Muscle of back (tissue), 11 donors: ENCODE measurements around the gene AP1G2. TPM values are rescaled to one million over a fixed set of nuclear protein-coding genes. Genes with fewer than 3 reads are reported as not detected.

Experiments
- DNase-seq, 3 donors: peaks; one replicate each; pipeline versions ENCODE4 v3.0.0 to v3.0.0-alpha.2; 2013
- polyA plus RNA-seq, 10 donors: library from polyadenylated mRNA; unstranded; fragments of 120-200 nt; gene quantifications; one replicate each; pipeline ENCODE4 v1.2.1, GENCODE V29; 2013; ENCODE audit not compliant: insufficient read length in 10 of 10

The AP1G2 gene
- polyA plus RNA-seq, 10 donors, result 11.9 to 29.6 (median 17.6) TPM

- DNase-seq, result peak in 1 of 3 donors; percentile 7
Observed at GRCh38 chr14:23572524-23572828, 4.9 kb upstream of the AP1G2 start.

GRCh38 chr14:23571701-23572523 is 4.3 kb upstream of the AP1G2 start:
- DNase-seq, result no peak

- DNase-seq, result no peak
Observed at GRCh38 chr14:23570806-23571483, 3.4 kb upstream of the AP1G2 start.

- DNase-seq, result no peak
Observed at GRCh38 chr14:23569443-23570151, 2.0 kb upstream of the AP1G2 start.

- no peak for DNase-seq
Observed at GRCh38 chr14:23568600-23569331, 1.2 kb upstream of the AP1G2 start.

- no peak for DNase-seq
Observed at GRCh38 chr14:23568021-23568599, 519 bp upstream of the AP1G2 start.

- no peak for DNase-seq
Observed at GRCh38 chr14:23566778-23567185, 809 bp downstream of the AP1G2 start.

GRCh38 chr14:23566112-23566777 is 1.3 kb downstream of the AP1G2 start:
- DNase-seq, result no peak

GRCh38 chr14:23565626-23566025 is 2.0 kb downstream of the AP1G2 start:
- no peak for DNase-seq

GRCh38 chr14:23564876-23565275 is 2.7 kb downstream of the AP1G2 start:
- no peak for DNase-seq

- DNase-seq, result no peak
Observed at GRCh38 chr14:23564181-23564812, 3.3 kb downstream of the AP1G2 start.

GRCh38 chr14:23563473-23564180 is 4.0 kb downstream of the AP1G2 start:
- no peak for DNase-seq

GRCh38 chr14:23562822-23563472 is 4.6 kb downstream of the AP1G2 start:
- peak; percentile 33 to 70 (median 58) for DNase-seq

- no peak for DNase-seq
Observed at GRCh38 chr14:23561873-23562821, 5.4 kb downstream of the AP1G2 start.

GRCh38 chr14:23561259-23561658 is 6.3 kb downstream of the AP1G2 start:
- DNase-seq, result no peak

- DNase-seq, result no peak
Observed at GRCh38 chr14:23559926-23560520, 7.6 kb downstream of the AP1G2 start.

- DNase-seq, result no peak
Observed at GRCh38 chr14:23559010-23559925, 8.3 kb downstream of the AP1G2 start.
